Ovary (tissue), 9 donors: ENCODE data around the gene MBNL1. TPM values are rescaled to one million over a fixed set of nuclear protein-coding genes. Genes with fewer than 3 reads are reported as not detected.

Experiments used
- DNase-seq, 5 donors: peaks; one replicate each; pipeline ENCODE4 v3.0.0-alpha.2; 2019 to 2020
- H3K27ac ChIP-seq, 2 donors: fragments of 200-600 bp; one replicate each; pipeline versions ENCODE4 v1.5.1 to v1.8.0; 2019 to 2022
- H3K27me3 ChIP-seq: fragments of 200-600 bp; one replicate; pipeline ENCODE4 v1.8.0; 2022
- H3K36me3 ChIP-seq: fragments of 200-600 bp; sonication (generic); one replicate; pipeline ENCODE4 v1.5.1; 2019
- H3K4me1 ChIP-seq: one replicate; pipeline ENCODE4 v1.8.1; 2013; ENCODE audit warnings: mild to moderate bottlenecking, moderate library complexity; ENCODE audit not compliant: insufficient read depth
- H3K4me3 ChIP-seq: fragments of 200-600 bp; sonication (generic); one replicate; pipeline ENCODE4 v1.5.1; 2017
- H3K9me3 ChIP-seq, 2 donors: fragments of 200-600 bp in 1 of 2; sonication (generic) in 1 of 2; one replicate each; pipeline versions ENCODE4 v1.5.1 to v1.8.1; 2013 to 2019; ENCODE audit warnings: mild to moderate bottlenecking in 1 of 2, moderate library complexity in 1 of 2
- EP300 ChIP-seq: sonication (generic); formaldehyde crosslinking; IDR thresholded peaks from one replicate; pipeline ENCODE4 v1.6.1; 2017; ENCODE audit warnings: antibody characterized with exemption
- POLR2A ChIP-seq: fragments of 450-650 bp; IDR thresholded peaks from one replicate; pipeline ENCODE4 v1.6.1; 2017; ENCODE audit warnings: antibody characterized with exemption, mild to moderate bottlenecking, moderate library complexity
- WGBS, 3 donors: extraction: QIAGEN DNeasy Blood & Tissue Kit in 1 of 3; methylation state at CpG; one replicate each; pipeline versions ENCODE4 v1.1.5 to v1.1.7; 2013 to 2017; 5-methylcytosine and 5-hydroxymethylcytosine counted together
- intact Hi-C, 4 donors: fragments of 100-400 bp; cut with DNase I; formaldehyde crosslinking; loops; one replicate each; pipeline versions ENCODE4 v1.11.0 to v1.15.1; 2022 to 2023
- polyA plus RNA-seq, 2 donors: library from polyadenylated mRNA; stranded (reverse); fragments of 200-250 nt in 1 of 2; fragments of 350-450 nt in 1 of 2; fragmentation: Illumina TruSeq in 1 of 2; extraction: RNeasy Lipid Tissue Mini Kit (QIAGEN cat#74804) in 1 of 2; gene quantifications; one replicate each; pipeline ENCODE4 v1.2.3, GENCODE V29; 2013 to 2014
- total RNA-seq, 7 donors: library from RNA; depleted of rRNA in 2 of 7; stranded (reverse); fragments of >200 nt in 2 of 7; fragmentation: NEBNext Ultra II Directional in 3 of 7; extraction: Animal tissue kit (Norgen Biotek cat#: 25700) in 3 of 7; gene quantifications; one replicate each; pipeline versions ENCODE4 v1.1.0 to v1.2.4, GENCODE V29; 2016 to 2023
- TF ChIP-seq, protein P1 (sequence below), 3 donors: fragments of 450-650 bp in 2 of 3; fragments of 200-600 bp in 1 of 3; IDR thresholded peaks; one replicate each; pipeline versions ENCODE4 v1.5.1 to v1.8.0; 2016 to 2022; ENCODE audit warnings: antibody characterized with exemption in 3 of 3, mild to moderate bottlenecking in 1 of 3
- donor health status: DM: no; HTN: no; CAD: no; lungs with moderate emphysema.
- donor health status: DM: no; HTN: no; CAD: no.
- donor health status: Bipolar disorder and iron deficiency.
- donor health status: DM: yes; HTN: yes; CAD: no.
- donor health status: DM: no; HTN: no; CAD: no.
- donor health status: DM: yes; HTN: yes; CAD: no.

The MBNL1 gene
- total and polyA plus RNA-seq, 9 donors = 39.7 to 152 (median 123) TPM

DNA sequence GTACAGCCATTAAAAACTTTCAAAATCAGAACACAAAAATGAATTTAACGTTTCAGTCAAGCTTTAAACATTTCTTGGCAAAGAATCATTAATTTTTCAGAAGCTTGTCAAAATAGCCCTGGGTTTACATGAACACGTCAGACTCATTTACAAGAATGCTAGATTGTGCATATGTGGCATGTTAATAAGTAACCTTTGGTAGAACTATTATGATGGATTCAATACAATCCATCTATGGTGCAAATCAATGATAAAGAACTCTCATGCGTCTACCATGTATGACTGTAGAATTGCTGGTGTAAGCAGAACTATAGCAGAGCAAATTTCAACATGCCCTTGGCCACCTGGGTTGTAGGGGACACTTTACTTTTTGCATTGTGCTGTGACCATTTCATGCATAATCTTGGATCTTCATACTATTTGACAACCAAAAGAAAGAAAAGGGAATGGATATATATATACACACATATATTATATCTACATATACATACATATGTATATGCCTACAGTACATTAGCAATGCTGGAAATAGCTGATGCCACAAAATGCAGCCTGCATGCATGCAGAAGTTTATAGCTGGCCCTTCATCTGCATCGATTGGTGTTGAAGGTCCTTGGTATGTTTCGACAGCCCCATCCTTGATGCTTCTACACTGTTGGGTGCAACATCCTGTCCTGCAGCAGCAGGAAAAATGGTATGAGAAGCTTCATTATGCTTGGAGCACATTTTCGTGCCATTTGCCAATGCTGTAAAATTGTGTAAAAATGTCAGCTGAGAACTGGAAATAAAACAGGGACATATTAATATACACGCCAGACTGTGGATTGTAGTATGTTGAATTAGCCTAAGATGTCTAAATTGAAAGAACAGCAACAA, 189.0 kb downstream of the MBNL1 start:
- no peak for DNase-seq
- no peaks in the 10 kb centered on the region for H3K9me3 ChIP-seq
- intact Hi-C loops = no loop called here
- TF ChIP-seq POLR2A = no peak
- no peak for TF ChIP-seq EP300
- TF ChIP-seq, protein P1, sequence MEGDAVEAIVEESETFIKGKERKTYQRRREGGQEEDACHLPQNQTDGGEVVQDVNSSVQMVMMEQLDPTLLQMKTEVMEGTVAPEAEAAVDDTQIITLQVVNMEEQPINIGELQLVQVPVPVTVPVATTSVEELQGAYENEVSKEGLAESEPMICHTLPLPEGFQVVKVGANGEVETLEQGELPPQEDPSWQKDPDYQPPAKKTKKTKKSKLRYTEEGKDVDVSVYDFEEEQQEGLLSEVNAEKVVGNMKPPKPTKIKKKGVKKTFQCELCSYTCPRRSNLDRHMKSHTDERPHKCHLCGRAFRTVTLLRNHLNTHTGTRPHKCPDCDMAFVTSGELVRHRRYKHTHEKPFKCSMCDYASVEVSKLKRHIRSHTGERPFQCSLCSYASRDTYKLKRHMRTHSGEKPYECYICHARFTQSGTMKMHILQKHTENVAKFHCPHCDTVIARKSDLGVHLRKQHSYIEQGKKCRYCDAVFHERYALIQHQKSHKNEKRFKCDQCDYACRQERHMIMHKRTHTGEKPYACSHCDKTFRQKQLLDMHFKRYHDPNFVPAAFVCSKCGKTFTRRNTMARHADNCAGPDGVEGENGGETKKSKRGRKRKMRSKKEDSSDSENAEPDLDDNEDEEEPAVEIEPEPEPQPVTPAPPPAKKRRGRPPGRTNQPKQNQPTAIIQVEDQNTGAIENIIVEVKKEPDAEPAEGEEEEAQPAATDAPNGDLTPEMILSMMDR (IDR thresholded peaks at IDR 0.05) = no peak
- H3K36me3 ChIP-seq = no peaks in the 10 kb centered on the region
- no peak overlapping the region for H3K4me3 ChIP-seq
- H3K4me1 ChIP-seq = no peaks in the 10 kb centered on the region
- 79 to 84% (median 83%) methylated on average over 7 of the region's 7 CpGs for WGBS, 3 donors
- H3K27me3 ChIP-seq = no peaks in the 10 kb centered on the region
- H3K27ac ChIP-seq = no peak overlapping the region

DNA sequence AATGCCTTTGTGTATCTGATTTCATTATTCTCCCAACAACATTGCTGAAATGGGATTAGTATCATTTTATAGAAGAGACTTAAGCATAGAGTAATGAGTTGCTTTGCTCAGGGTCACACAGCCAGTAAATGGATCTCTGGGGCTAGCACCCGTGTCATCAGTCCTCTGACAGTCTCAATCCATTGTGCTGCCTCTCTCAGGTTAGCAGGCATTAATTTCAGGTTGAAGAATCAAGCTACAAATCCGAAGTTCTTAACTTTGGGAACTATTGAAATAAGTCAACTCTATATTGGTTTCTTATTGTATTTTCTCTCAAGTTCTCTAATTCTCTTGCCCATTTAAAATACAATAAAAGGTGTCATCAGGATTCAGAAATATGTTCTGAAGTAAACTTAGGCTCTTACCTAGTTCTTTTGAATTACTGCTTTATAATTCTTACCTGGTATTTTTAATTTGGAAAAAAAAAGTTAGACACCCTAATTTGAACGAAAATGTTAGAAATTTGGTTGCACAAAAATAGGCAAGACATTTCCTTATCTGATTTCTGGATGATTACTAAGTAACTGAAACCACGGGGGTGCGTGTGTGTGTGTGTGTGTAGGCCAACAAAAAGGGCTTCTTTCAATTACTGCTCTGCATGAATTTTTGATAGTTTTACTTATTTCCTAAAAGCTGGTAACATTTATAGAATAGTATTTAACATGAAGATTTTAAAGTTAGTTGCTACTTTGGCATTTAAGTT, 189.8 kb downstream of the MBNL1 start:
- H3K4me3 ChIP-seq = no peak overlapping the region
- no peaks in the 10 kb centered on the region for H3K9me3 ChIP-seq
- no peaks in the 10 kb centered on the region for H3K4me1 ChIP-seq
- intact Hi-C loops = no loop called here
- H3K27me3 ChIP-seq = no peaks in the 10 kb centered on the region
- no peak overlapping the region for H3K27ac ChIP-seq
- TF ChIP-seq, protein P1 (IDR thresholded peaks at IDR 0.05) = no peak
- TF ChIP-seq EP300 = no peak
- no peak for TF ChIP-seq POLR2A
- H3K36me3 ChIP-seq = no peaks in the 10 kb centered on the region
- DNase-seq = no peak
- WGBS, 3 donors = 85 to 90% (median 88%) methylated on average over 5 of the region's 5 CpGs

DNA sequence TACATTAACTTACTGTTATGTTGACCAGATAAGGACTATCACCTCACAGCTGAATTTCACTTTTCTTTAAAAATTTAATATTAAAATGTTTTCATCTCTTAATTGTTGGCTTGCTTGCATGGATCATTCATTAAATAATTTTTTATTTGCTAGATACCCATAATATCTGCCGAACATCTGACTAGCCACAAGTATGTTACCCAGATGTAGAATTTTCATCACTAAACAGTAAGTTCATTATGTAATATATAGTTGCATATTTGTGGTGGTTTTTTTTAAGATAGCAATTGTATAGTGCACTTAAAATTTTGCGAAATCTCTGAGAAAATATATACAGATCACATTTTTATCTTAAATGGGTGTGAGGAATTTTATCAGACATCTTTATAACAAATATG, 190.4 kb downstream of the MBNL1 start:
- TF ChIP-seq EP300 (no peak), POLR2A (no peak)
- TF ChIP-seq, protein P1 (IDR thresholded peaks at IDR 0.05) = no peak
- Histone ChIP-seq H3K4me1 (no peaks in the 10 kb centered on the region), H3K27ac (no peak overlapping the region), H3K4me3 (no peak overlapping the region), H3K36me3 (no peaks in the 10 kb centered on the region), H3K27me3 (no peaks in the 10 kb centered on the region), H3K9me3 (no peaks in the 10 kb centered on the region)
- intact Hi-C loops = no loop called here
- 93 to 99% (median 98%) methylated on average over 2 of the region's 2 CpGs for WGBS, 3 donors
- DNase-seq = no peak

DNA sequence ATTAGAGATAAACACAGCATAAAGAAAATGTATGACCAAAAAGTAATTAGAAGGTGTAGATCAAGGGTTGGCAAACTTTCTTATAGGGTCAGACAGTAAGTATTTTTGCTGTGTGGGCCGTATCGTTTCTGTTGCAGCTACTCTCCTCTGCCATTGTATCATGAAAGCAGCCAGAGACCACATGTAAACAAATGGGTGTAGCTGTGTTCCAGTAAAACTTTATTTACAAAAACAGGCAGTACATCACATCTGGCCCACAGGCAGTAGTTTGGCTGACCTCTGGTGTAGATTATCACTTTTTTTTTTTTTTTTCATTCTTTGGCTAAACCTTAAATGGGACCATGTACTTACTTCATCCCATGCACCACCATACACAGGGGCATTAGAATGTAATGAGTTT, 190.8 kb downstream of the MBNL1 start:
- WGBS, 3 donors = 70 to 79% (median 78%) methylated on average over 2 of the region's 2 CpGs
- no peak for DNase-seq
- TF ChIP-seq, protein P1 (IDR thresholded peaks at IDR 0.05) = no peak
- TF ChIP-seq EP300 = no peak
- TF ChIP-seq POLR2A = no peak
- Histone ChIP-seq H3K27me3 (no peaks in the 10 kb centered on the region), H3K9me3 (no peaks in the 10 kb centered on the region), H3K27ac (no peak overlapping the region), H3K36me3 (no peaks in the 10 kb centered on the region), H3K4me3 (no peak overlapping the region), H3K4me1 (no peaks in the 10 kb centered on the region)
- intact Hi-C loops = no loop called here
